ENCODE results near the gene PSD2.
A peak's percentile ranks its signal among the peaks of the same experiment; 100 is the strongest.

PSD2 gene

GRCh38 chr5:139763280-139763929, 32.2 kb upstream of the PSD2 start:
- no peak for DNase-seq (ENCODE audit: low spot score)

- DNase-seq (ENCODE audit: low spot score), result no peak
Observed at GRCh38 chr5:139763930-139764791, 31.4 kb upstream of the PSD2 start.

- DNase-seq (ENCODE audit: low spot score), result no peak
Observed at GRCh38 chr5:139764886-139765408, 30.7 kb upstream of the PSD2 start.

- DNase-seq (ENCODE audit: low spot score), result peak; percentile 71
Observed at GRCh38 chr5:139765409-139766217, 30.0 kb upstream of the PSD2 start.

- DNase-seq (ENCODE audit: low spot score), result no peak
Observed at GRCh38 chr5:139767960-139768359, 27.6 kb upstream of the PSD2 start.

- no peak for DNase-seq (ENCODE audit: low spot score)
Observed at GRCh38 chr5:139768807-139769465, 26.7 kb upstream of the PSD2 start.

GRCh38 chr5:139769477-139769876, 26.1 kb upstream of the PSD2 start:
- DNase-seq (ENCODE audit: low spot score), result no peak

GRCh38 chr5:139770722-139771121, 24.9 kb upstream of the PSD2 start:
- no peak for DNase-seq (ENCODE audit: low spot score)

GRCh38 chr5:139772089-139772791, 23.4 kb upstream of the PSD2 start:
- DNase-seq (ENCODE audit: low spot score), result no peak

- DNase-seq (ENCODE audit: low spot score), result no peak
Observed at GRCh38 chr5:139772927-139773690, 22.5 kb upstream of the PSD2 start.

GRCh38 chr5:139774980-139775661, 20.5 kb upstream of the PSD2 start:
- peak; percentile 46 for DNase-seq (ENCODE audit: low spot score)

- DNase-seq (ENCODE audit: low spot score), result no peak
Observed at GRCh38 chr5:139775872-139776271, 19.7 kb upstream of the PSD2 start.

GRCh38 chr5:139776861-139777260, 18.7 kb upstream of the PSD2 start:
- DNase-seq (ENCODE audit: low spot score), result no peak

- DNase-seq (ENCODE audit: low spot score), result no peak
Observed at GRCh38 chr5:139783436-139783965, 12.1 kb upstream of the PSD2 start.

GRCh38 chr5:139784488-139784887, 11.1 kb upstream of the PSD2 start:
- DNase-seq (ENCODE audit: low spot score), result no peak

- DNase-seq (ENCODE audit: low spot score), result no peak
Observed at GRCh38 chr5:139787257-139787567, 8.4 kb upstream of the PSD2 start.

- peak; percentile 68 for DNase-seq (ENCODE audit: low spot score)
Observed at GRCh38 chr5:139787568-139788293, 7.9 kb upstream of the PSD2 start.

- no peak for DNase-seq (ENCODE audit: low spot score)
Observed at GRCh38 chr5:139788294-139788910, 7.2 kb upstream of the PSD2 start.

Data from RKO (cell line).